HG03135 (cell line): ENCODE data around the gene DMRTA2.

Experiments
- ATAC-seq: cut with Tn5 transposase; IDR thresholded peaks from one replicate; pipeline ENCODE4 v1.9.1; 2021; ENCODE audit warnings: mild to moderate bottlenecking, moderate library complexity; ENCODE audit not compliant: unreplicated experiment

DMRTA2 gene

DNA sequence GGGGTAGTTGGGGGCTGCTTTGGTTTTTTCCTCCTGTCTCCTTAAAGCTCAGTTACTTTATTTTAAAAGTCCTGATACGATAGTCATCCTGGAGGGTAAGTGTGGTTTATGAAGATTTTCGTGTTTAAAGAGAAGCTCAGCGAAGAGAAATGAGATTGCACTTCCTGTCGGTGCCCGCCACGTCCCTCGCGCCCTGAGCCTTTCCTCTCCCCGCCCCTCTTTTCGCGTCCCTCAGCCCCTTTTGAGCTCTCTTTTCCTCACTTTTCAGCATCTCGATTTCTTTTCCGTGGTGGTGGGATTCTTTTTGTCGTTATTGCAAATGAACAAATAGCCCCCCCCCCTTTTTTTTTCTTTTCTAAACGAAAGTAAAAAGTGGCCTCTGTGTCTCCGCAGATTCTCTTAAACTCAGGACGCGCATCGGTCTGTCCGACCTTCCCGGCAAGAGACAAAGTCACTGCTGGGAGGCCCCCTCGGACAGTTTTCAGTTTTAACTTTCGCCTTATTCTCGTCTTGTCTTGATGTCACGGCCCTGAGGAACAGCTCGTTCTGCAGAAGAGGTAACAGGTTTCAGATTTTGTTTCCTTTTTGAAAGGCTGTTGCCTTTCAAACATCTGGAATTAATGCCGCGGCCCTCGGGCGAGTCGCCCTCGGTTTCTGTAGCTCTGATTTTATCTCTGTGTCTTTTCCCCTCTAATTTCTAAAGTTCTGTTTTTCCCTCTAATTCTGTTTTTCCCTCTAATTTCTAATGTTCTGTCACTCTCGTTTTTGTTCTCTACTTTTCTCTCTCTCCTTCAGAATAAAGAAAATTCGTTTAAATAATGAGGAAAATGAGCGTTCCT lies 1.0 kb upstream of the DMRTA2 start:
- no peak for ATAC-seq

DNA sequence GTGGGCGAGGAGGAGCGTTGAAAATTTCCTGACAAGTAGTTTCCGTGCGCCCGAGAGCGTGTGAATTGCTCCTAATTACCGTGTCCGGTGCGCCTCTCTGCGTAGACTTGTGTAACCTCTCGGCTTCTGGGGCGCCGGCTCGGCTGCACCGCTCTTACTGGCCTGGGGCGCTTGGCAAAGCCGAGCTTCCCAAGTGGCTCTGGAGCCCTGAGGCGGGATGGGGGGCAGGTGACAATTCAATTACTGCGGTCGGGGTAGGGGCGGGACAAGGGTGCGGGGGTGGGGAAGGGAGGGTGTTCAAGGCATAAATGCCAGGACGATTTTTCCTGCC lies 392 bp upstream of the DMRTA2 start:
- ATAC-seq = no peak

DNA sequence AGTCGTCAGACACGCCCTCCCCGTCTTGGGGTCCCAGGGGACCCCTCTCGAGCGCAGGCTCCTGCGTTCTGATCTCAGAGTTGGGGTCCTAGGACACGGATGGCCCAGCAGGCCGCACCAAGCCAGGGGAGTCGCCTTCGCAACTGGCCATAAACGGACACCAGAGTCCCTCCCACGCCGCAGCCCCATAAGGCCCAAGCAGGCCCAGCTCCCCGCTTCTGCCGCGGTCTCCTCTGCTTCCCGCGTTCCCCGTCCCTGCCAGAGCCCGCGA lies 633 bp downstream of the DMRTA2 start:
- ATAC-seq = no peak

DNA sequence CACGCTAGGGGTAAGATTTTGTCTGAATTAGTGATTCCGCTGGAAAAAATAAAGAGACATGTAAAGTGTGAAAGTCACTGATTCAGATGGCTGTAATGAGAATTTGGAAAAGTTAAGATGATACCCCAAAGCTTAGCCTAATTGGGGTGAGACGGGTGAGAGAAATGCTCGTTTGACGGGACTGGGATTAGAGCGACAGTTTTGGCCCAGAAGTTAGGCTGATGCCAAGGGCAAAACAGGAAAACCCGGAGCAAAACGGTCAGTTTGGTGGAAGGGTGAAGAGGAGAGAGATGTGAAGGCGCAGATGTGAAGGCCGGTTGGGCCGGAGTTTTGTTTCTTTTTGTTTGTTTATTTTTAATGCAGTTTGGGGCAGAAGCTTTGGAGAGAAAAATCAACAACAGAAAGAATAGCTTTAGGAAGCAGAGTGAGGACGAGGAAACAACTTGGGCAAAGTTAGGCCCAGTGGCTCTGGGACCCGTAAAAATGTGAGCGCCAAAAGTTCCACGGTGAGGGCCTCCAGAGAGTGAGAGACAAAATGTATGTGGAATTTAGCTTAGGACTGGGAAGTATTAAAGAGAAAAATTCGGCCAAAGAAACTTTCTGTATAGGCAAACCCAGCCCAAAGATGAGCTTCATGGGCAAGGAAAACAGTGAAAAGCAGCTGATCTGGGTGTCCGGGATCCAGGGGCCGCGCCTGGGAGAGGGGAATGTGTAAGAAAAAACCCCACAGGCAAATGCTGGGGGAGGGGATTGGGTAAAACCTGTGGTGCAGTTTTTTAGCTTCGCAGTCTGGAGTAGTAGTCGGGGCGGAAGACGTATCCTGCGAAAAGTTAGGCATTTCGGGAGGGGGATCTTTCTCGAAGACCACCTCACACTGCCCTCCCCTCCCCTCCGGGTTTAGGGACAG lies 1.2 kb downstream of the DMRTA2 start:
- ATAC-seq = no peak

DNA sequence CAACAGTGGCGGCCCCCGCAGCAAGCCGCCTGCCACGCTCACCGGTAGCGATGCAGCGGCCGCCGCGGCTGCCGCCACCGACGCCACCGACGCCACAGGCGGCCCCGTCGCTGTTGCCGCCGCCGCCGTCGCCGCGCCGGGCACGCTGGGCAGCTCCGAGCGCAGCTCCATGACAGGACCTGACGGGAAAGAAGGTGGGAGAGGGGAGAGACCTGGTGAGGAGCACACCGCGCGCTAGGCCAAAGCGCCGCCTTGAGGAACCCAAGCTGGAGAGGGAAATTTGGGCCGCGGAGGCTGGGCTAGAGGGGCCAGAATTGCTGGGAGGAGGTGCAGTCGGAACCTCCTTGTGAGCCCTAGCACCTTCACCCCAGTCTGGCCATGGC lies 1.9 kb downstream of the DMRTA2 start:
- ATAC-seq = no peak

DNA sequence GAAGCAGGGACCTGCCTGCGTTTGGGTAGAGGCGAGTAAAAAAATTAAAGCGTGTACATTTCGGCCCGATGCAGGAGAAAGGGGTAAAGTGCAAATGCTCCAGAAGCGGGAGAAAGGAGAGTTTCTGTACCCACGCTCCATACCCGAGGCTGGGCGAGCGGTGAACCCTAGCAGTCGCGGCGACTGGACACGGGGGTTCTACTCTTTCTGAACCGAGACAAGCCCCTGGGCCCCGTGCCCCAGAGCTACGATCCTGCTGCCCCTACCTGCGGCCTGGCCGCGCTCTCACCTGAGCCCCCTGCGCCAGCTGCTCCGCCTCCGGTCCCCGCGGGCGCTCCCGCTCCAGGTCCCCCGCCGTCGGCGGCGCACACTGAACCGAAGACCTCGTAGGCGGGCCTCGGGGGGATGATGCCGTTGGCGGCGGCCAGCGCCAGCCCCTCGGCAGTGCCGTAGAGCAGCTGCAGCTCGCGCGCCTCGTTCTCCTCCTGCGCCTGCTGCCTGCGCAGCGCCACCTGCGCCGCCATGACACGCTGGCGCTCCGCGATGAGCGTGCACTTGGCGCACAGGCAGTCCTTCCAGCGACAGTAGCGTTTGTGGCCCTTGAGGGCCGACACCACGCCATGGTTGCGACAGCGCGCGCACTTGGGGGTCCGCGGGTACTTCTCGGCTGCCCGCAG lies 2.4 kb downstream of the DMRTA2 start:
- no peak for ATAC-seq

DNA sequence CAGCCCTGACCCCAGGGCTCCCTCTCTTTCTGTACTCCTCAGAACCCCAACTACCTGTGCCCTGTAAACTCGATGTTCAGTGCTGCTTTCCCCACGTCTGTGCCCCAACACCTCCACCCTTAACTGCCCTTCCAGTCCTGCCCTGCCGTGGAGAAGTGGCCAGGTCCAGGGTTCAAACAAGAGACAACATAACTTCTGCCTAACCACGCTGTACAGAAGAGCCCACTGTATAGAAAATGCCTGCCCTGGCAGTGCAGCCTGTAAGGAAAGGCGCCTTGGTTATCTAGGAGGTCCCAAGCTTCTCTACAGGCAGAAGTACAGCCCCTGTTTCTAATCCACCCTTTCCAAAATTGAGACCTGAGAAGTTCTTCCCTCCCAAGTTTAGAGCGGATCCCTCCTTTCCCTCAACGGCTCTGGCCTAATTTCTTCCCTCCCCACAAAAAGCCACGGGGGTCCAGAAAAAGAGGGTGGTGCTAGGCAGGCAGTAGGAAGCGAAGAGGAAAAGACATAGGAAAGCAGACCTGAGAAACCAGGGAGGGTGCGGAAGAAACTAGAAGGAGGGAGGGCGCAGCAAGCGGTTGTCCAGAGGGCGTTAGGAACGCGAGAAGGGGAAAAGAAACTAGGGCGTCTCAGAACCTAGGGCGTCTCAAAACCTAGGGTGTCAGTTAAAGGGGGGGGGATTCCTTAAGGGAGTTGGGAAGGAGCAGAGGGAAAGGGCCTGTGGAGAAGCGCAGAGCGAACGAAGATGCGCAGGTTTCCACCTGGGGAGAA lies 3.2 kb downstream of the DMRTA2 start:
- ATAC-seq = no peak

DNA sequence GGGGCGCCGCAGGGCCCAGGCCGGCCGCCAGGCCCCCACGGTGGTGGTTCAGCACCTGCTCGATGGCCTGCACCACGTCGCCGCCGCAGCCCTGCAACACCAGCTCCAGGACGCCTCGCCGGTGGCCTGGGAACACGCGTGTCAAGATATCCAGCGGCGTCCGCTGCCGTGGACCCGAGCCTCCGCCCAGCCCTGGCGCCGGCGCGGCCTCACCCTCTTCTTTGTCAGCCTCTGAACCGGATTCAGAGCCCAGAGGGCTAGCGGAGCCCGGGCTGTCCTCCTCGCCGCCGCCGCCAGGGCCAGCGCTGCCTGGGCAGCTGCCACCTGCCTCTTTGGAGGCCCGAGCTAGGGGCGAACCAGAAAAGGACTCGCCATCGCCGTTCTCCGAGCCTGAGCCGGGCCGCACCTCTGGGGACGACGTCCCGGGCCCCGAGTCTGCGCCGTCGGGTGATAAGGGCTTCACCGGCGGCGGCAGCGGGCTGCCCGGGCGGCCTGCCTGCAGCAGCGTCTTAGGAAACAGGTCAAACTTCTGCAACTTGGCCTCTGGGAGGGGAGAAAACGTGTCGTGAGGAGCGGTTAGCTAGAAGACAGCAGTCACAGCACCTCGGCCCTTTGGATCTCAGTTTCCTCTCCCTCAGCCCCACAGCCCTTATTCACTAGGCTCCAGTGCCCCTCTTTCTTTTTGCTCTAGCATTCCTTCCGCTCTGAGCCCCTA lies 3.9 kb downstream of the DMRTA2 start:
- no peak for ATAC-seq

DNA sequence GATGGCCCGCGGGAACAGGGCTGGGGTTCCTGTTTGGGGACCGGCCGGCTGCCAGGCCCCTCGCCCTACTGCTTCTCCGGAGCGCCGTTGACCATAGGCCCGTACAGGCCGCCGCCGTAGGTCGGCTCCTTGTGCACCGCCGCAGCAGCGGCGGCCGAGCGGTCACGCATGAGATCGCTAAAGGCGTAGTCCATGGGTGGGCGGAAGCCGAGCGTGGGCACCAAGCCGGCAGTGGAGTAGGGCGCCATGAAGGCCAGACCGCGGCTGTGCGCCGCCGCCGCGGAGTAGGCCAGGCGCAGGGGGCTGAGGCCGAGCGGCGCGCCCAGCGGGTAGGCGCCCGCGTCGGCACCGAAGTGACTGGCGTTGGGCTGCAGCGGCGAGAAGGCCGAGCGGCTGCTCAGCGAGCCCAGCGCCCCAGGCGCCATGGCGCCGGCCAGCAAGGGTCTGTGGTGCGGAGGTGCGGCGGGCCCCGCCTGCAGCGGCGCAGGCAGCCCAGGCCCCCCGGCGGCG lies 4.6 kb downstream of the DMRTA2 start:
- no peak for ATAC-seq

DNA sequence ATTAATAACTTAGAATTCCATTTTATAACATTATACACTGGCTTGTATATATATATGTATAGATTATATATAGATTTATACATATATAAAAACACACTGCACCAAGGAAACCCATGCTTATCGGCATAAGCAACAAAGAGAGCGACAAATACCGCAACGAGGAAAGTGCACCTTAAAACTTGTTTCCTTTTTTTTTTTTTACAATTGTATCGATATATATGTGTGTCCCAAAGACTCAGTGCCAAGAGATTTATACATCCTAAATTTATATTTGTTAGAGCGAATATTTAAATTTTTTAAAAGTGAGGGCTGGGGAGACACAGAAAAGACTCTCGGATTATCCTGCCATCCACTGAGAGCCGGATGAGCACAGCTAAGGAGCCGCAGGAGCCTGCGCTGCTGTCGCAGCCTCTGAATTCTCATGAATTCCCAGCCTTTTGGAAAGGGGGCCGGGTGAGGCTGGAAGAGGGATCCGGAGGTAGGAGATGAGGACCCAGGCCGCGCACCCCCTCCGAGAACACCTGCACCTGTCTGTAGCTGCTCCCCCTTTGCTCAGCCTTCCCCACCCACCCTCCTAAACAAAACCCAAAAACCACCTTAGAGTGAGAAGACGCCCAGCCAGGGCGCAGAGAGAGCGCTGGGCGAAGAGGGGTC lies 5.2 kb downstream of the DMRTA2 start:
- ATAC-seq = no peak

DNA sequence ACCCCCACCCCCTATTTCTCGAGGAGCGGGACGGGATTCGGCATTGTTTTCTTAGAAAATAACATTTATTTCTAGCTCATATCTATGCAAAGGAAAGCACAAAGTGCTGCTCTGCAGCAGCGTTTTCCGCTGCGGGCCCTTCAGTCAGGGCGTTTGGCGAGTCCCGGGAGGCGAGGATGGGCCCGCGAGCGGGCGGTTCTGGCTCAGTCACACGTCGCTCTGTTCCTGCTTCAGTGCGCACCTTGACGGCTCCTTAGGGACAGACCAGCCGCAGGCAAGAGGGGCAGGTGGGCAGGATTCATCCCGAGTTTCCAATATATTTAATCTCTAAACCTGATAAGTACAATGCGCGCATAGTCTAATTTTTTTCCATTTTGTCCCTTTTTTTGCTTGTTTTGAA lies 5.7 kb downstream of the DMRTA2 start:
- no peak for ATAC-seq

DNA sequence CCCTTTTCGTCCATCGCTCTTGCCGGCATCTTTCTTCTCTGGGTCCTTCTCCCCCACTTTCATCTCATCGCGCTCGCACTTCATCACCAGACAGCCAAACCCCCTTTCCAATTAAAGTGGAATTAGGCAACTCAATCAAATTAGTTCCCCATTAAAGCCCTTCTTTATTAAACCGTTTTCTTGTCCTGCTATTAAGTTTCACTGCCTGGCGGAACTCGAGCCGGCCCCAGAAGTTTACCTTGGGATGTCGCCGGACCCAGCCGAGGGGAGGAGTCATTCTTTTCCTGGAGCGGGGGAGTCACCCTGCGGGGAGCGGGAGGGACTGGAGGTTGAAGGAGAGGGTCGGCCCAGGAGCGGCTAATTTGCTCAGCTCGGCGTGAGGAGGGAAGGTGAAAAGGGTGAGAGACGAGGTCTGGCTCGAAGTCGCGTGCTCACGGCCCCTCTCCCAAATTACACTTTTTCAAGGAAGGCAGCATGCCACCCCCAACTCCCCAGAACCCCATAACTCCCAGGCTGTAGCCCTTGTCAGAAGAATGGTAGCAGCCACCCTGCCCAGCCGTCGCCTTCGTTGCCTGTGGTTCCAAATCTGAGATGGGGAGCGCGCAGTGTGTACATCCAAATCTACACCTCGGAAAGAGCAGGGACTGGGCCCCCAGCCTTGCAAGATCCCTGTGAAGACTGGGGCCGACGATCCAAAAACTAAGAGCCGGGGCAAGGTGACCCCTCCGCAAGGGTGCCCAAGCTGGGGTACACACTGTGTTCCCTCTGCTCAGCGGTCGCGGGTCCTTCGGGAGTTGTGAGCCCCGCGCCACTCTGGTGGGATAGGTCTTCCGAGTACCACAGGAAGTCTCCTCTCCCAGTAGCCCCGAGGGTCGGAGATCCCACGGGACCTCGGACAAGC lies 6.4 kb downstream of the DMRTA2 start:
- ATAC-seq = no peak

DNA sequence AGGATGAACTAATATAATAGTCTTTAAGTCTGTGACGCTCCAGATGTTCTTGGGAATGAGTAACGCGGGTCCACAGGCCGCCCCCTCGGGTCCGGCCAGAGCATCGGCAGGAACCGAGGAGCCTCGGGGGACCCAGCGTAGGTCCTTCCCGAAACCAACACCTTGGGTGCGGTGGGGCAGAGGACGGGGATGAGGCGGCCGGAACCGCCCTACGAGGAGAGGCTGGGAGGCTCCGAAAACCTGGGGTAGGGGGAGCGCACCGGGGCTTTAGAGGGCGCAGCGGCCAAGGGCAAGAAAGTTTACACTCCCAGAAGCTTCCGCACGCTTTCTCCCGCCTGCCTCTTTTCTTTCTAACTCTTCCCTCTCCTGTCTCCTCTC lies 7.1 kb downstream of the DMRTA2 start:
- ATAC-seq = no peak

DNA sequence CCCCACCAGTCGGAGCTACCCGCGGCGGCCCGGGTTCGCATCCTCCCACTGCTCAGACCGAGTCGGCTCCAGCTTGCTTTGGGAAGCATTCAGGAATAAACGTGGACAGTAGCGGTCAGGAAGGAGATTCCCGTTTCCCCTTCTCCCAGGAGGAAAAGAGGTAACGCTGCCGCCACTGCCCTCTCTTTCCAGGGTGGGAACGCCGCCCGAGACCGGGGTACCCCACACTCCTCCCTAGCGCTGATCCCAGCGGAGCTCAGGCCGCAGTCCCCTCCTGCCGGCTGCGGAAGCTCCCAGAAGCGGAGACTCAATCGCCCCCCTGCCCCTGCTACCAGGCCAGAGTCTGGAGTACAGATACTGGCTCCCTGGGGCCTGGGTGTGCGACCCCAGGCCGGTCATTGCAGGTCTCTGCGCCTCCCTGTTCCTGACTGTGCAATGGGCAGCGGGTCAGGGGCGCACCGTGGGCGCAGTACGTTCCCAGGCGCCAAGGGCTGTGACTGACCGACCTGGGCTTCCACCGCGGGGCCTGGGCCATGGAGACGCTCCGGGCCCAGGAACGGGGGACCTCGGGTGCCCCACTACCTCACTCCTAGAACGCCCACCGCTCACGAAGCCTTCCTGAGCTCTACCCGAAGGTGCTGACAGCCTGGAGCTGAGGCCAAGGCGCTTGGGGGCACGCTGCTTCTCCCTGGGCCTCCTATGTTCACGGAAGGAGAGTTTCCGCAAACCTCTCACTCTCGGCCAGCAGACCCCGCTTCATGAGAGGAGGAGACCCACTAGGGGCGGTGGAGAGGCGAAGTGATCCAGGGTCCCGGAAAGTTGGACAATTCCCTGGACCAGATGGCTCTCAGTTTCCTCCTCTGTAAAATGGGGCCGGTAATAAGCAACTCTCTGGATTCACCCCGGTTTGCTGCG lies 7.8 kb downstream of the DMRTA2 start:
- ATAC-seq = no peak

DNA sequence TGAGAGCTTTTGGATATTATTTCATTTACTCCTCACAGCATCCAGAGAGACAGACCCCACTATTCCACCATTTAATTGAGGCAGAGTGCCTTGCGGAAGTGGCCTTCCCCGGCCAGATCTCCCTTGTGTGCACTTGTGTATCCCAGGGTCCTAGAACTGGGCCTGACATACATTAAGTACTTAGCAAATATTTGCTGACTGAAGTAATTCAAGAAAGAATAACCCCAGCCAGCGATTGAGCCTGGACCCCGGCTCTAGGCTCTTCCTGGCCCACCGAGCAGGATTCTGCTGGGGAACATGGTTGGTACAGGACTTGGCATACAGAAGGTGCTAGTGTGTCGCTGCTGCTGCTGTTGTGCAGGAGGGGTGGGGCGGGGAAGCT lies 8.4 kb downstream of the DMRTA2 start:
- ATAC-seq = no peak

DNA sequence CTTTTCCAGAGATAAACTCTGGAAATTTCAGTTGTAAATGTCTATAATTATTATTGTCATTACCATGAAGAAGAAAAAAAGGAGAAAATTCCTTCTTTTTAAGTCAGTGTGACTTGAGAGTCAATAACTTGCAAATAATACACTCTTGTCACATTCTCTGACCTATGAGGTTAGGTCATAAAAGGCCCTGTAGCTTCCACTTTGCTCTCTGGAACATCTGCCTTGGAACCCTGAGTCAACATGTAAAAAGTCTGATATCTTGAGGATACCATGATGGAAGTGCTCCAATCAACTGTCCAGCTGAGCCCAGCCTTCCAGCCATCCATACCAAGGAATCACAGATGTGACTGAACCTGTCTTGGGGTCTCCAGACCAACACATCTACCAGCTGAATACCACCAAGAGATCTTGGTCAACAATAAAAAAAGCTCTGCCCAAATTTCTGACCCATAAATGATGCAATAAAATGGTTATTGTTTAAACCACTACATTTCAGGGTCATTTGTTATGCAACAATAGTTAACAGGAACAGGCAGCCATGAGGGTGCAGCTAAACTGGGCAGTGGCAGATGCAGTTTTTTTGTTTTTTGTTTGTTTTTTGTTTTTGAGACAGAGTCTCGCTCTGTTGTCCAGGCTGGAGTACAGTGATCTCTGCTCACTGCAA lies 10.3 kb downstream of the DMRTA2 start:
- ATAC-seq = no peak

DNA sequence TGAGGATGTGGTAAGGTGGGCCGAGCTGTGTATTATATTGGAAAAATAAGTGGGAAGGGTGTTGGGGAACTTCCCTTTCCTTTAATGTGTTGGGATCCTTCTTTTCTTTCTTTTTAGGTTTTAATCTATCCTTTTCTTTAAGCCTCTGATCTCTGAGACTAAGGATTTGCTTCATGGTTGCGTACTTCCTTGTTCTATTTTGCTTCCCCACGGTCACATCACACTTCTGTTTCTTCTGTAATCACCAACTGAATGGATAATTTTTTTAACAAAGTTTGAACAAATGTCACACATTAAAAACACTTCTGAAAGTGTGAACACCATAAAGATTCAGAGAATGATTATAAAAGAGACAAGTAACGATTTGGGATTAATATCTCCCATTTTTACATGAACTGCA lies 17.4 kb downstream of the DMRTA2 start:
- ATAC-seq = no peak
